Measurements from ENCODE around the gene SSNA1. TPM values are rescaled to one million over a fixed set of nuclear protein-coding genes. Genes with fewer than 3 reads are reported as not detected.

SSNA1 gene
- total and polyA plus RNA-seq, 2 donors (not counting 1 experiment from before 2014, with no cell fraction given): 53.6 to 129 TPM

DNA sequence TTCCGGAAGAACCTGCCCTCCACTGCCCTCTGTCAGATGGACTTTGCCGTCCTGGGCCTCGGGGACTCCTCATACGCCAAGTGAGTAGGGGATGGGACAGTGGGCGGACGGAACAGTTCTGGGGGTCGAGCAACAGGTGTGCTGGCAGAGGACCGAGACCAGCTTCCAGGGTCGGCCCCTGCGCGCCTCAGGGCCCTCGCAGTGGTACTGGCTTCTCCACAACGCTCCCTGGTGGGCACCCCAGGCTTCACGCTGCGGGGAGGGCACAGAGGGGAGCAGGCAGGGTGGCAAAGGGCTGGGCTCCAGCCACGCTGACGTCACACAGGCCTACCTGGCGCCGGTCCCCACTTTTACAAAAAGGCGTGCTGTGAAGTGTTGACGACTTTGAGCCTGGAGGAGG is 24.0 kb downstream of the SSNA1 start:
- Histone ChIP-seq H3K79me2 (ENCODE audit: control insufficient read depth, insufficient read depth, low read length) (peaks cover 4% of the 10 kb centered on the region), H3K4me3 (ENCODE audit: control extremely low read depth in 1 of 5, extremely low read depth in 1 of 5, insufficient read depth in 1 of 5, low read depth in 2 of 5, low read length in 4 of 5) (no peak overlapping the region), H3K4me2 (replicated peaks; ENCODE audit: low read depth, low read length, poor library complexity, severe bottlenecking) (no peak overlapping the region), H3K27ac (ENCODE audit: low read length in 2 of 2) (no peak overlapping the region), H3K9ac (ENCODE audit: low read length) (no peak overlapping the region), H3K36me3 (replicated peaks in 1 of 2; ENCODE audit: control extremely low read depth in 1 of 2, control insufficient read depth in 1 of 2, extremely low read depth in 1 of 2, insufficient read depth in 2 of 2, low read length in 1 of 2) (no peaks in the 10 kb centered on the region), H3K4me1 (ENCODE audit: control insufficient read depth in 2 of 2, insufficient read depth in 2 of 2, low read length in 2 of 2) (no peaks in the 10 kb centered on the region), H3K9me3 (ENCODE audit: control extremely low read depth in 1 of 3, control insufficient read depth in 2 of 3, insufficient read depth in 1 of 3, low read length in 2 of 3) (no peaks in the 10 kb centered on the region), H2AFZ (ENCODE audit: insufficient read depth, low read depth, low read length, poor library complexity, severe bottlenecking) (no peak overlapping the region), H4K20me1 (ENCODE audit: control insufficient read depth, insufficient read depth, low read length, poor library complexity, severe bottlenecking) (no peaks in the 10 kb centered on the region), H3K27me3 (replicated peaks in 1 of 4; ENCODE audit: control extremely low read depth in 1 of 4, control insufficient read depth in 3 of 4, insufficient read depth in 4 of 4, low read length in 3 of 4) (no peaks in the 10 kb centered on the region)
- Mint-ChIP-seq H3K27ac (no peak overlapping the region), H3K9me3 (ENCODE audit: insufficient read depth) (no peaks in the 10 kb centered on the region), H3K4me1 (peaks cover 1% of the 10 kb centered on the region), H3K27me3 (no peaks in the 10 kb centered on the region), H3K4me3 (no peak overlapping the region)
- intact Hi-C loops (cut with micrococcal nuclease): no loop called here
- no peak for TF ChIP-seq EZH2 (IDR thresholded peaks at IDR 0.05; ENCODE audit: borderline replicate concordance, insufficient read depth, low read depth, low read length, poor library complexity, severe bottlenecking)
- TF ChIP-seq, protein P1, sequence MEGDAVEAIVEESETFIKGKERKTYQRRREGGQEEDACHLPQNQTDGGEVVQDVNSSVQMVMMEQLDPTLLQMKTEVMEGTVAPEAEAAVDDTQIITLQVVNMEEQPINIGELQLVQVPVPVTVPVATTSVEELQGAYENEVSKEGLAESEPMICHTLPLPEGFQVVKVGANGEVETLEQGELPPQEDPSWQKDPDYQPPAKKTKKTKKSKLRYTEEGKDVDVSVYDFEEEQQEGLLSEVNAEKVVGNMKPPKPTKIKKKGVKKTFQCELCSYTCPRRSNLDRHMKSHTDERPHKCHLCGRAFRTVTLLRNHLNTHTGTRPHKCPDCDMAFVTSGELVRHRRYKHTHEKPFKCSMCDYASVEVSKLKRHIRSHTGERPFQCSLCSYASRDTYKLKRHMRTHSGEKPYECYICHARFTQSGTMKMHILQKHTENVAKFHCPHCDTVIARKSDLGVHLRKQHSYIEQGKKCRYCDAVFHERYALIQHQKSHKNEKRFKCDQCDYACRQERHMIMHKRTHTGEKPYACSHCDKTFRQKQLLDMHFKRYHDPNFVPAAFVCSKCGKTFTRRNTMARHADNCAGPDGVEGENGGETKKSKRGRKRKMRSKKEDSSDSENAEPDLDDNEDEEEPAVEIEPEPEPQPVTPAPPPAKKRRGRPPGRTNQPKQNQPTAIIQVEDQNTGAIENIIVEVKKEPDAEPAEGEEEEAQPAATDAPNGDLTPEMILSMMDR (IDR thresholded peaks at IDR 0.05): no peak
- WGBS (ENCODE audit: insufficient coverage): 93% methylated on average over 21 of the region's 21 CpGs
- CTCF ChIA-PET: no interaction called here
- POLR2A ChIA-PET: no interaction called here
- no peak for ATAC-seq (ENCODE audit: low read depth)
- DNase-seq: no peak

DNA sequence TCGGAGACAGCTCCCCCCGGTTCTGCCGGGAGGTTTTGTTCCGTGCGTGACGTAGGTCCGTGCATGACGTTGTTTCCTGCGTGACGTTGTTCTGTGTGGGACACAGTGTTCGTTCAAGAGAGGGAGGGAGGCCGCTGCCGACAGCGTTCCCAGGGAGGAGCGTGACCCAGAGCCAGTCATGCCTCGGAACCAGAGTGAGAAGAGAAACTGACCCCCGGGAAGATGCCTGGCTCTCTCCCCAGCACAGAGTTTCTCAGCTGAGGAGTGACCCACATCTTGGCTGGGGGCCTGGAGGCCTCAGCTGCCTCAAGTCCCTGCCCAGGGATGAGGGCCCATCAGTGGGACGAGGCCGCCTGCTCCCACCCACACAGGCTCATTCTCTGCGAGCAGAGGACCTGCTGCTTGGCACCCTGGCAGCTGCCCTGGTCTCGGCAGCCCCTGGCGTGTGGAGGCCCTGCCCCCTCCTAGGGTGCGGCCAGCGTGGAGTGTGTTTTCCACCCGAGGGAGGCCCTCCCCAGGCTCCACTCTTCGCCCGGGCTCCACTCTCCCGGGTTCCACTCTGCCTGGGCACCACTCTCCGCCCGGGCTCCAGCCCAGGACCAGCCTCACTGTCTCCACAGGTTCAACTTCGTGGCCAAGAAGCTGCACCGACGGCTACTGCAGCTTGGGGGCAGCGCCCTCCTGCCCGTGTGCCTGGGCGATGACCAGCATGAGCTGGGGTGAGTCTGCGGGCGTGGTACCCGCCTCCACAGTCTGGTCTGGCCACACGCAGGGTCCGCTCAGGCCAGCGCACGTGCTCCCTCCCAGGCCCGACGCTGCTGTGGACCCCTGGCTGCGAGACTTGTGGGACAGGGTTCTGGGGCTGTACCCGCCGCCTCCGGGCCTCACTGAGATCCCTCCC is 24.9 kb downstream of the SSNA1 start:
- H3K4me1 ChIP-seq (ENCODE audit: control insufficient read depth in 2 of 2, insufficient read depth in 2 of 2, low read length in 2 of 2): no peaks in the 10 kb centered on the region
- H3K27me3 Mint-ChIP-seq: no peaks in the 10 kb centered on the region
- H3K27ac ChIP-seq (ENCODE audit: low read length in 2 of 2): no peak overlapping the region
- POLR2A ChIA-PET: interaction anchor here (1.2 kb wide), 1 partner anchor 10 kb away, joined by 4 read pairs; no protein-coding TSS in a partner anchor
- CTCF ChIA-PET: no interaction called here
- no peak overlapping the region for H2AFZ ChIP-seq (ENCODE audit: insufficient read depth, low read depth, low read length, poor library complexity, severe bottlenecking)
- 96% methylated on average over 47 of the region's 49 CpGs for WGBS (ENCODE audit: insufficient coverage)
- H3K27ac Mint-ChIP-seq: no peak overlapping the region
- intact Hi-C loops (cut with micrococcal nuclease): no loop called here
- no peaks in the 10 kb centered on the region for H3K9me3 ChIP-seq (ENCODE audit: control extremely low read depth in 1 of 3, control insufficient read depth in 2 of 3, insufficient read depth in 1 of 3, low read length in 2 of 3)
- H3K79me2 ChIP-seq (ENCODE audit: control insufficient read depth, insufficient read depth, low read length): peaks cover 3% of the 10 kb centered on the region
- no peak for ATAC-seq (ENCODE audit: low read depth)
- H3K4me2 ChIP-seq (replicated peaks; ENCODE audit: low read depth, low read length, poor library complexity, severe bottlenecking): no peak overlapping the region
- H3K4me3 Mint-ChIP-seq: no peak overlapping the region
- TF ChIP-seq, protein P1 (IDR thresholded peaks at IDR 0.05): no peak
- TF ChIP-seq EZH2 (IDR thresholded peaks at IDR 0.05; ENCODE audit: borderline replicate concordance, insufficient read depth, low read depth, low read length, poor library complexity, severe bottlenecking): no peak
- H3K36me3 ChIP-seq (replicated peaks in 1 of 2; ENCODE audit: control extremely low read depth in 1 of 2, control insufficient read depth in 1 of 2, extremely low read depth in 1 of 2, insufficient read depth in 2 of 2, low read length in 1 of 2): no peaks in the 10 kb centered on the region
- H3K9me3 Mint-ChIP-seq (ENCODE audit: insufficient read depth): no peaks in the 10 kb centered on the region
- H3K27me3 ChIP-seq (replicated peaks in 1 of 4; ENCODE audit: control extremely low read depth in 1 of 4, control insufficient read depth in 3 of 4, insufficient read depth in 4 of 4, low read length in 3 of 4): no peaks in the 10 kb centered on the region
- H3K9ac ChIP-seq (ENCODE audit: low read length): no peak overlapping the region
- no peak overlapping the region for H3K4me3 ChIP-seq (ENCODE audit: control extremely low read depth in 1 of 5, extremely low read depth in 1 of 5, insufficient read depth in 1 of 5, low read depth in 2 of 5, low read length in 4 of 5)
- H3K4me1 Mint-ChIP-seq: no peaks in the 10 kb centered on the region
- no peaks in the 10 kb centered on the region for H4K20me1 ChIP-seq (ENCODE audit: control insufficient read depth, insufficient read depth, low read length, poor library complexity, severe bottlenecking)
- no peak for DNase-seq
